Measurements from ENCODE around the gene PUM1.

The PUM1 gene

GRCh38 chr1:30962609-30963508 lies 102.7 kb downstream of the PUM1 start:
- no peaks in the 10 kb centered on the region for H3K27me3 ChIP-seq
- H3K4me3 ChIP-seq (ENCODE audit: low read depth, low read length) = no peak overlapping the region
- TF ChIP-seq CTCF (IDR thresholded peaks at IDR 0.05; ENCODE audit: low read depth, low read length) = no peak
- DNase-seq = no peak
- peaks cover 26% of the 10 kb centered on the region for H3K4me1 ChIP-seq
- no peaks in the 10 kb centered on the region for H3K9me3 ChIP-seq
- peaks cover 35% of the 10 kb centered on the region for H3K36me3 ChIP-seq

GRCh38 chr1:30957560-30958222 lies 107.8 kb downstream of the PUM1 start:
- TF ChIP-seq CTCF (IDR thresholded peaks at IDR 0.05; ENCODE audit: low read depth, low read length) = no peak
- Histone ChIP-seq H3K27me3 (no peaks in the 10 kb centered on the region), H3K9me3 (no peaks in the 10 kb centered on the region), H3K36me3 (peaks cover 29% of the 10 kb centered on the region), H3K4me1 (no peaks in the 10 kb centered on the region), H3K4me3 (ENCODE audit: low read depth, low read length) (no peak overlapping the region)
- DNase-seq = no peak

GRCh38 chr1:30955448-30956015 lies 110.0 kb downstream of the PUM1 start:
- Histone ChIP-seq H3K4me3 (ENCODE audit: low read depth, low read length) (no peak overlapping the region), H3K36me3 (peaks cover 39% of the 10 kb centered on the region), H3K9me3 (no peaks in the 10 kb centered on the region), H3K4me1 (no peaks in the 10 kb centered on the region), H3K27me3 (no peaks in the 10 kb centered on the region)
- no peak for TF ChIP-seq CTCF (IDR thresholded peaks at IDR 0.05; ENCODE audit: low read depth, low read length)
- DNase-seq = no peak

- no peak for DNase-seq
- Histone ChIP-seq H3K27me3 (no peaks in the 10 kb centered on the region), H3K9me3 (no peaks in the 10 kb centered on the region), H3K36me3 (peaks cover 46% of the 10 kb centered on the region), H3K4me1 (no peaks in the 10 kb centered on the region), H3K4me3 (ENCODE audit: low read depth, low read length) (no peak overlapping the region)
- TF ChIP-seq CTCF (IDR thresholded peaks at IDR 0.05; ENCODE audit: low read depth, low read length) = no peak
Observed at GRCh38 chr1:30953685-30954084, 111.8 kb downstream of the PUM1 start.

- DNase-seq = no peak
- Histone ChIP-seq H3K27me3 (no peaks in the 10 kb centered on the region), H3K36me3 (peaks cover 54% of the 10 kb centered on the region), H3K9me3 (no peaks in the 10 kb centered on the region), H3K4me1 (no peaks in the 10 kb centered on the region), H3K4me3 (ENCODE audit: low read depth, low read length) (no peak overlapping the region)
- no peak for TF ChIP-seq CTCF (IDR thresholded peaks at IDR 0.05; ENCODE audit: low read depth, low read length)
Observed at GRCh38 chr1:30952098-30952497, 113.4 kb downstream of the PUM1 start.
